ENCODE data around the gene SLC25A26. TPM values are rescaled to one million over a fixed set of nuclear protein-coding genes. Genes with fewer than 3 reads are reported as not detected.

The SLC25A26 gene
- polyA plus RNA-seq, 1 donor (not counting 4 experiments of a cell fraction or from before 2014, with no cell fraction given), result 25.2 TPM

DNA sequence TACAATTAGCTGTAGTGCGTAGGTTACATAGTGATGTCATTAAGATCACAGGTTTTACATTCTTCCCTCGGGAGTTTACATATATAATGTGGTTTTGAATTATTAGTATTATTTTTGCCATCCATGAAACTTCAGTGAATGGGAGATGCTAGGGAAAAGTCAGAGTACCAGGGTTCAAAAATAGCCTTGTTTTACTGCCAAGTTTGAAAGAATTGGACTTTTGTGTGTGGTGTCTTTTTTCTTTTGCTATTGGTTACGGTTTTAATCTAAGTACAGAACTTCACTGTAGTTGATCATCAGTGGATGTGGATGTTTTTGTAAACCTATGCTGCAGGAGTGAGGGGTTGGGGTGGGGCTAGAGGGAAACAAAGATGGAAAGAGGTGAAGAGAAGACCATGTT lies 20.7 kb downstream of the SLC25A26 start:
- H4K20me1 ChIP-seq (ENCODE audit: control insufficient read depth, extremely low read depth, insufficient read depth, low read length), result no peaks in the 10 kb centered on the region
- H3K27me3 ChIP-seq (ENCODE audit: control insufficient read depth, extremely low read depth, insufficient read depth, low read length), result no peaks in the 10 kb centered on the region
- H3K9ac ChIP-seq (ENCODE audit: control insufficient read depth, extremely low read depth, insufficient read depth, low read length), result no peak overlapping the region
- no peaks in the 10 kb centered on the region for H3K9me3 ChIP-seq (ENCODE audit: control insufficient read depth, low read depth, low read length)
- no peak overlapping the region for H2AFZ ChIP-seq (ENCODE audit: control insufficient read depth, low read length)
- no peak for TF ChIP-seq EZH2 (IDR thresholded peaks at IDR 0.05; ENCODE audit: low read length)
- TF ChIP-seq, protein P1, sequence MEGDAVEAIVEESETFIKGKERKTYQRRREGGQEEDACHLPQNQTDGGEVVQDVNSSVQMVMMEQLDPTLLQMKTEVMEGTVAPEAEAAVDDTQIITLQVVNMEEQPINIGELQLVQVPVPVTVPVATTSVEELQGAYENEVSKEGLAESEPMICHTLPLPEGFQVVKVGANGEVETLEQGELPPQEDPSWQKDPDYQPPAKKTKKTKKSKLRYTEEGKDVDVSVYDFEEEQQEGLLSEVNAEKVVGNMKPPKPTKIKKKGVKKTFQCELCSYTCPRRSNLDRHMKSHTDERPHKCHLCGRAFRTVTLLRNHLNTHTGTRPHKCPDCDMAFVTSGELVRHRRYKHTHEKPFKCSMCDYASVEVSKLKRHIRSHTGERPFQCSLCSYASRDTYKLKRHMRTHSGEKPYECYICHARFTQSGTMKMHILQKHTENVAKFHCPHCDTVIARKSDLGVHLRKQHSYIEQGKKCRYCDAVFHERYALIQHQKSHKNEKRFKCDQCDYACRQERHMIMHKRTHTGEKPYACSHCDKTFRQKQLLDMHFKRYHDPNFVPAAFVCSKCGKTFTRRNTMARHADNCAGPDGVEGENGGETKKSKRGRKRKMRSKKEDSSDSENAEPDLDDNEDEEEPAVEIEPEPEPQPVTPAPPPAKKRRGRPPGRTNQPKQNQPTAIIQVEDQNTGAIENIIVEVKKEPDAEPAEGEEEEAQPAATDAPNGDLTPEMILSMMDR (optimal IDR thresholded peaks at IDR 0.05 in 1 of 3, IDR thresholded peaks at IDR 0.05 in 1 of 3, conservative IDR thresholded peaks at IDR 0.05 in 1 of 3; ENCODE audit: extremely low read depth in 1 of 3, insufficient read depth in 2 of 3, low read length in 3 of 3), result no peak
- dilution Hi-C loops (cut with MboI; ENCODE audit: extremely low pct_ligation_motif_present, low sequenced_read_pairs), result no loop called here
- H3K79me2 ChIP-seq (ENCODE audit: control insufficient read depth, insufficient read depth, low read length), result no peaks in the 10 kb centered on the region
- FAIRE-seq (no peak), DNase-seq (ENCODE audit: low read depth, low spot score) (no peak)
- no peaks in the 10 kb centered on the region for H3K9me1 ChIP-seq (ENCODE audit: control insufficient read depth, extremely low read depth, insufficient read depth, low read length)
- H3K4me1 ChIP-seq (ENCODE audit: control insufficient read depth, extremely low read depth, insufficient read depth, low read length), result no peaks in the 10 kb centered on the region
- no peak overlapping the region for H3K27ac ChIP-seq (ENCODE audit: control insufficient read depth, insufficient read depth, low read length)
- H3K4me3 ChIP-seq (ENCODE audit: control insufficient read depth in 2 of 3, extremely low read depth in 1 of 3, insufficient read depth in 2 of 3, low read depth in 1 of 3, low read length in 3 of 3), result no peak overlapping the region
- H3K36me3 ChIP-seq (ENCODE audit: control insufficient read depth in 2 of 2, extremely low read depth in 1 of 2, insufficient read depth in 2 of 2, low read length in 2 of 2), result peaks cover 7% of the 10 kb centered on the region in 2 experiments
- H3K4me2 ChIP-seq (ENCODE audit: control insufficient read depth, extremely low read depth, insufficient read depth, low read depth, low read length), result no peak overlapping the region

- Histone ChIP-seq H3K4me3 (ENCODE audit: control insufficient read depth in 2 of 3, extremely low read depth in 1 of 3, insufficient read depth in 2 of 3, low read depth in 1 of 3, low read length in 3 of 3) (no peak overlapping the region), H3K36me3 (ENCODE audit: control insufficient read depth in 2 of 2, extremely low read depth in 1 of 2, insufficient read depth in 2 of 2, low read length in 2 of 2) (peaks cover 7% of the 10 kb centered on the region in 2 experiments), H3K4me1 (ENCODE audit: control insufficient read depth, extremely low read depth, insufficient read depth, low read length) (no peaks in the 10 kb centered on the region), H3K27me3 (ENCODE audit: control insufficient read depth, extremely low read depth, insufficient read depth, low read length) (no peaks in the 10 kb centered on the region), H3K9me3 (ENCODE audit: control insufficient read depth, low read depth, low read length) (no peaks in the 10 kb centered on the region), H3K9ac (ENCODE audit: control insufficient read depth, extremely low read depth, insufficient read depth, low read length) (no peak overlapping the region), H3K79me2 (ENCODE audit: control insufficient read depth, insufficient read depth, low read length) (no peaks in the 10 kb centered on the region), H3K9me1 (ENCODE audit: control insufficient read depth, extremely low read depth, insufficient read depth, low read length) (no peaks in the 10 kb centered on the region), H2AFZ (ENCODE audit: control insufficient read depth, low read length) (no peak overlapping the region), H3K4me2 (ENCODE audit: control insufficient read depth, extremely low read depth, insufficient read depth, low read depth, low read length) (no peak overlapping the region), H3K27ac (ENCODE audit: control insufficient read depth, insufficient read depth, low read length) (no peak overlapping the region), H4K20me1 (ENCODE audit: control insufficient read depth, extremely low read depth, insufficient read depth, low read length) (no peaks in the 10 kb centered on the region)
- dilution Hi-C loops (cut with MboI; ENCODE audit: extremely low pct_ligation_motif_present, low sequenced_read_pairs), result no loop called here
- DNase-seq (ENCODE audit: low read depth, low spot score) (no peak), FAIRE-seq (no peak)
- TF ChIP-seq, protein P1 (optimal IDR thresholded peaks at IDR 0.05 in 1 of 3, IDR thresholded peaks at IDR 0.05 in 1 of 3, conservative IDR thresholded peaks at IDR 0.05 in 1 of 3; ENCODE audit: extremely low read depth in 1 of 3, insufficient read depth in 2 of 3, low read length in 3 of 3), result no peak
- no peak for TF ChIP-seq EZH2 (IDR thresholded peaks at IDR 0.05; ENCODE audit: low read length)
Observed at GRCh38 chr3:66242788-66243464, 22.1 kb downstream of the SLC25A26 start.
